OCI-LY1 (cell line): ENCODE data around the gene LRRC4.

Source experiments
- H2AFZ ChIP-seq: fragments of 200-600 bp; sonication (generic), shearing (Covaris generic); 2 replicates; pipeline ENCODE4 v1.6.0; 2014; ENCODE audit warnings: antibody characterized with exemption, mild to moderate bottlenecking, low read length
- H3F3A ChIP-seq: fragments of 200-600 bp; sonication (generic), shearing (Covaris generic); 2 replicates; pipeline ENCODE4 v1.6.0; 2014; ENCODE audit warnings: mild to moderate bottlenecking, antibody characterized with exemption, low read length, moderate library complexity; ENCODE audit not compliant: insufficient read depth
- H3K27ac ChIP-seq: fragments of 200-600 bp; sonication (generic); 2 replicates; pipeline ENCODE4 v1.5.1; 2014; ENCODE audit warnings: low read length, mixed run types, mild to moderate bottlenecking, low read depth; ENCODE audit not compliant: poor library complexity, severe bottlenecking
- H3K27me3 ChIP-seq: fragments of 200-600 bp; sonication (generic); 2 replicates; pipeline ENCODE4 v1.6.0; 2014; ENCODE audit warnings: antibody characterized with exemption, mild to moderate bottlenecking, low read length, moderate library complexity; ENCODE audit not compliant: insufficient read depth
- H3K36me3 ChIP-seq: fragments of 200-600 bp; sonication (generic); 2 replicates; pipeline ENCODE4 v1.6.1; 2014; ENCODE audit warnings: mild to moderate bottlenecking, antibody characterized with exemption, low read length, moderate library complexity, mixed read lengths; ENCODE audit not compliant: insufficient read depth
- H3K4me1 ChIP-seq: fragments of 200-600 bp; sonication (generic); 2 replicates; pipeline ENCODE4 v1.5.1; 2014; ENCODE audit warnings: mild to moderate bottlenecking, low read length, moderate library complexity; ENCODE audit not compliant: insufficient read depth, severe bottlenecking
- H3K4me2 ChIP-seq: fragments of 200-600 bp; sonication (generic), shearing (Covaris generic); 2 replicates; pipeline ENCODE4 v1.6.1; 2014; ENCODE audit warnings: low read length
- H3K4me3 ChIP-seq: fragments of 200-600 bp; sonication (generic); 2 replicates; pipeline ENCODE4 v1.5.1; 2014; ENCODE audit warnings: low read length, low read depth, mild to moderate bottlenecking, mixed read lengths; ENCODE audit not compliant: poor library complexity, severe bottlenecking
- H3K79me2 ChIP-seq: fragments of 200-600 bp; shearing (Covaris generic); 2 replicates; pipeline ENCODE4 v1.6.1; 2016; ENCODE audit warnings: mixed run types, low read length, mixed read lengths; ENCODE audit not compliant: insufficient read depth
- H3K9ac ChIP-seq: fragments of 200-600 bp; sonication (generic), shearing (Covaris generic); 2 replicates; pipeline ENCODE4 v1.6.1; 2014; ENCODE audit warnings: mild to moderate bottlenecking, low read length, mixed read lengths
- H3K9me2 ChIP-seq: fragments of 200-600 bp; sonication (generic), shearing (Covaris generic); 2 replicates; pipeline ENCODE4 v1.6.1; 2014; ENCODE audit warnings: low read depth, mild to moderate bottlenecking, low read length, mixed read lengths
- H3K9me3 ChIP-seq: fragments of 200-600 bp; shearing (Covaris generic); 2 replicates; pipeline ENCODE4 v1.6.1; 2014; ENCODE audit warnings: low read length, mixed read lengths
- H4K20me1 ChIP-seq: fragments of 200-600 bp; sonication (generic), shearing (Covaris generic); 2 replicates; pipeline ENCODE4 v1.6.0; 2016; ENCODE audit warnings: mild to moderate bottlenecking, low read length; ENCODE audit not compliant: insufficient read depth
- CTCF ChIP-seq: fragments of 200-600 bp; sonication (generic), shearing (Covaris generic); IDR thresholded peaks from 2 replicates; pipeline ENCODE4 v1.5.1; 2017; ENCODE audit warnings: mild to moderate bottlenecking, antibody characterized with exemption, low read length, moderate library complexity, mixed read lengths
- EZH2 ChIP-seq: fragments of 200-600 bp; sonication (generic), shearing (Covaris generic); IDR thresholded peaks from 2 replicates; pipeline ENCODE4 v1.8.0; 2017; ENCODE audit warnings: borderline replicate concordance, mixed run types, mild to moderate bottlenecking, antibody characterized with exemption, low read length, moderate library complexity, mixed read lengths

Gene LRRC4

GRCh38 chr7:128019288-128019687 lies 11.9 kb downstream of the LRRC4 start:
- Histone ChIP-seq H3F3A (no peaks in the 10 kb centered on the region), H3K9me2 (no peaks in the 10 kb centered on the region), H3K9me3 (no peaks in the 10 kb centered on the region), H3K36me3 (peaks cover 20% of the 10 kb centered on the region; the same call in 1 of the 2 replicates), H4K20me1 (no peaks in the 10 kb centered on the region), H3K27ac (no peak overlapping the region), H3K4me2 (no peak overlapping the region), H2AFZ (no peak overlapping the region), H3K27me3 (no peaks in the 10 kb centered on the region), H3K4me1 (no peaks in the 10 kb centered on the region), H3K79me2 (no peaks in the 10 kb centered on the region), H3K9ac (no peak overlapping the region), H3K4me3 (no peak overlapping the region)
- TF ChIP-seq CTCF (no peak), EZH2 (no peak)

GRCh38 chr7:128017862-128018845 lies 13.1 kb downstream of the LRRC4 start:
- no peak for TF ChIP-seq CTCF
- TF ChIP-seq EZH2: no peak
- H3K27ac ChIP-seq: no peak overlapping the region
- no peaks in the 10 kb centered on the region for H3K79me2 ChIP-seq
- H3K4me1 ChIP-seq: no peaks in the 10 kb centered on the region
- H2AFZ ChIP-seq: no peak overlapping the region
- H3K9me3 ChIP-seq: no peaks in the 10 kb centered on the region
- no peaks in the 10 kb centered on the region for H3K9me2 ChIP-seq
- H3K36me3 ChIP-seq: peaks cover 21% of the 10 kb centered on the region; the same call in 1 of the 2 replicates
- H3K27me3 ChIP-seq: no peaks in the 10 kb centered on the region
- H3F3A ChIP-seq: no peaks in the 10 kb centered on the region
- no peak overlapping the region for H3K4me2 ChIP-seq
- H3K9ac ChIP-seq: no peak overlapping the region
- no peak overlapping the region for H3K4me3 ChIP-seq
- H4K20me1 ChIP-seq: no peaks in the 10 kb centered on the region

GRCh38 chr7:128017460-128017859 lies 13.8 kb downstream of the LRRC4 start:
- H3K9me2 ChIP-seq: no peaks in the 10 kb centered on the region
- no peaks in the 10 kb centered on the region for H4K20me1 ChIP-seq
- no peak overlapping the region for H3K9ac ChIP-seq
- no peak overlapping the region for H3K4me2 ChIP-seq
- peaks cover 22% of the 10 kb centered on the region; the same call in 1 of the 2 replicates for H3K36me3 ChIP-seq
- no peaks in the 10 kb centered on the region for H3K79me2 ChIP-seq
- H3K27me3 ChIP-seq: no peaks in the 10 kb centered on the region
- H3K4me1 ChIP-seq: no peaks in the 10 kb centered on the region
- no peak overlapping the region for H3K27ac ChIP-seq
- H3F3A ChIP-seq: no peaks in the 10 kb centered on the region
- H3K9me3 ChIP-seq: no peaks in the 10 kb centered on the region
- H3K4me3 ChIP-seq: no peak overlapping the region
- TF ChIP-seq CTCF (no peak), EZH2 (no peak)
- no peak overlapping the region for H2AFZ ChIP-seq
